ENCODE results near the gene PDE8A.

PDE8A gene

GRCh38 chr15:84979651-84980050, 2.0 kb upstream of the PDE8A start:
- TF ChIP-seq CTCF (IDR thresholded peaks at IDR 0.05; ENCODE audit: borderline replicate concordance, control extremely low read depth, extremely low read depth, insufficient read depth, missing control alignments) = no peak
- DNase-seq (ENCODE audit: low spot score) = no peak
- in situ Hi-C loops (cut with MboI; ENCODE audit: low sequenced_read_pairs, unreplicated experiment) = no loop called here

GRCh38 chr15:84980196-84981053, 1.2 kb upstream of the PDE8A start:
- no peak for TF ChIP-seq CTCF (IDR thresholded peaks at IDR 0.05; ENCODE audit: borderline replicate concordance, control extremely low read depth, extremely low read depth, insufficient read depth, missing control alignments)
- DNase-seq (ENCODE audit: low spot score) = peak; percentile 88
- in situ Hi-C loops (cut with MboI; ENCODE audit: low sequenced_read_pairs, unreplicated experiment) = no loop called here

- in situ Hi-C loops (cut with MboI; ENCODE audit: low sequenced_read_pairs, unreplicated experiment) = no loop called here
- DNase-seq (ENCODE audit: low spot score) = peak; percentile 99
- TF ChIP-seq CTCF (IDR thresholded peaks at IDR 0.05; ENCODE audit: borderline replicate concordance, control extremely low read depth, extremely low read depth, insufficient read depth, missing control alignments) = no peak
These were observed 474 bp upstream of the PDE8A start for GRCh38 chr15:84981054-84981710.

GRCh38 chr15:84982301-84982920, 755 bp downstream of the PDE8A start:
- no peak for DNase-seq (ENCODE audit: low spot score)
- in situ Hi-C loops (cut with MboI; ENCODE audit: low sequenced_read_pairs, unreplicated experiment) = no loop called here
- TF ChIP-seq CTCF (IDR thresholded peaks at IDR 0.05; ENCODE audit: borderline replicate concordance, control extremely low read depth, extremely low read depth, insufficient read depth, missing control alignments) = no peak

GRCh38 chr15:84983294-84983693, 1.6 kb downstream of the PDE8A start:
- no peak for DNase-seq (ENCODE audit: low spot score)
- in situ Hi-C loops (cut with MboI; ENCODE audit: low sequenced_read_pairs, unreplicated experiment) = no loop called here
- no peak for TF ChIP-seq CTCF (IDR thresholded peaks at IDR 0.05; ENCODE audit: borderline replicate concordance, control extremely low read depth, extremely low read depth, insufficient read depth, missing control alignments)

GRCh38 chr15:84983711-84984110, 2.1 kb downstream of the PDE8A start:
- in situ Hi-C loops (cut with MboI; ENCODE audit: low sequenced_read_pairs, unreplicated experiment) = no loop called here
- no peak for TF ChIP-seq CTCF (IDR thresholded peaks at IDR 0.05; ENCODE audit: borderline replicate concordance, control extremely low read depth, extremely low read depth, insufficient read depth, missing control alignments)
- DNase-seq (ENCODE audit: low spot score) = no peak

All from GM13976 (cell line).